ENCODE results near the gene IL31. TPM values are rescaled to one million over a fixed set of nuclear protein-coding genes. Genes with fewer than 3 reads are reported as not detected.

The IL31 gene
- total and polyA plus RNA-seq, 8 donors = not detected

DNA sequence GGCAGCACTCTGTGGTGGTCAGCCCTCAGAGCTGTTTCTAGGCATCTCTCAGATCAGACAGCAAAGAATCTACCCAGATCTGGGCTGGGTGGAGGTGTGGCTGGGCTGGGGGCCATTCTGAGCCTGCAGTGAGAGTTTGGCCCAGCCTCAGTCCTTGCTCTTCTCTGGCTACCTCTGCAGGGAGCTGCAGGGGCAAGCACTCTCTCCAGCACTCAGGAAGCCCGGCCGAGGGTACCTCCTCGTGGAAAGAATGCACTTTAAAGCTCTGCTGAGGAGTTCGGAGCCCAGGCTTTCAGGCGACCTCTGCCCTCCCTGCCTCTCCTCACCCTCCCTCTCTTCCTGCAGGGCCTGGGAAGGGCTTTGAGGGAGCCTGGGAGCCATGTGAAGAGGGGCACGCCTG, 31.2 kb downstream of the IL31 start:
- peaks cover 6 to 48% (median 41%) of the 10 kb centered on the region in 3 donors for H3K36me3 ChIP-seq
- H3K9me3 ChIP-seq = no peaks in the 10 kb centered on the region
- TF ChIP-seq, protein P1, sequence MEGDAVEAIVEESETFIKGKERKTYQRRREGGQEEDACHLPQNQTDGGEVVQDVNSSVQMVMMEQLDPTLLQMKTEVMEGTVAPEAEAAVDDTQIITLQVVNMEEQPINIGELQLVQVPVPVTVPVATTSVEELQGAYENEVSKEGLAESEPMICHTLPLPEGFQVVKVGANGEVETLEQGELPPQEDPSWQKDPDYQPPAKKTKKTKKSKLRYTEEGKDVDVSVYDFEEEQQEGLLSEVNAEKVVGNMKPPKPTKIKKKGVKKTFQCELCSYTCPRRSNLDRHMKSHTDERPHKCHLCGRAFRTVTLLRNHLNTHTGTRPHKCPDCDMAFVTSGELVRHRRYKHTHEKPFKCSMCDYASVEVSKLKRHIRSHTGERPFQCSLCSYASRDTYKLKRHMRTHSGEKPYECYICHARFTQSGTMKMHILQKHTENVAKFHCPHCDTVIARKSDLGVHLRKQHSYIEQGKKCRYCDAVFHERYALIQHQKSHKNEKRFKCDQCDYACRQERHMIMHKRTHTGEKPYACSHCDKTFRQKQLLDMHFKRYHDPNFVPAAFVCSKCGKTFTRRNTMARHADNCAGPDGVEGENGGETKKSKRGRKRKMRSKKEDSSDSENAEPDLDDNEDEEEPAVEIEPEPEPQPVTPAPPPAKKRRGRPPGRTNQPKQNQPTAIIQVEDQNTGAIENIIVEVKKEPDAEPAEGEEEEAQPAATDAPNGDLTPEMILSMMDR (IDR thresholded peaks at IDR 0.05) = no peak
- WGBS, 2 donors = 63 to 65% methylated on average over 6 of the region's 6 CpGs
- H3K27me3 ChIP-seq = no peaks in the 10 kb centered on the region
- FAIRE-seq = no peak
- H3K4me3 ChIP-seq = no peak overlapping the region
- no peak for ATAC-seq
- DNase-seq = no peak
- intact Hi-C loops (cut with DNase I) = no loop called here
- no peak overlapping the region for H3K27ac ChIP-seq
- H3K4me1 ChIP-seq = no peaks in the 10 kb centered on the region

DNA sequence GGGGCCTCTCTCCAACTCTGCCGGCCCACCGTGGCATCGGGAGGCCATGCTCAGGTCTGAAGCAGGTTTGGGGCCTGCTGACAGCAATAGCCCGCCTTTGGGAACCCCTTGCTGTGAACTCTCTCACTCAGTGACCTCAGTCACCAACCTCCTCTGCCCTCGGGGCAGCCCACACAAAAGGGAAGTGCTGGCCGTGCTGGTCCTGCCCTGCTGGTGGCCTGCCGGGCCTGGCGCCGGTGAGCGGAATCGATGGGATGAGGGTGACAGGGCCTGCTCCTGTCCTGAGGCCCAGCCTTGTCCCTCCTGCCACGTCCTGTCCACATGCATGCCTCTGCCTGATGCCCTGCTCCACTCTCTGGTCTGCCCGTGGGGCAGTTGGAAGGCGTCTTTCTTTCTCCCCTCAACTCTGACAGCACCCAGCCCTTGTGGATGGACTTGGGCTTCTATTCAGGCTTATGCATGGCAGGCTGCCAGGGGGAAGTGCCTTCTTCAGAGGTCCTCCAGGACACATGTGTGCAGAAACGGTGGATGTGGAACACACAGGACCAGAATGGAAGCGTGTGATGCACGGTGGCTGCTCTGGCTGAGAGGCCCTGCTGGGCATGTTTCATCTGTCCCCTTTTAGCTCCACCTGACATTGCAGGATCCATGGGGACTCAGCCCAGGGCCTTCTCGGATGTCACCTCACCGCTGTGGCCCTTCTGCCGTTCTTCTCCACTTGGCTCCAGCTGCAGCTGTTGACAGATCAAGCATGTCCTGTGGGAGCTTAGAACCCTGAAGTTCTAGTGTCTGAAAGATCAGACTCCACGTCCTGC, 31.9 kb downstream of the IL31 start:
- FAIRE-seq (no peak), ATAC-seq (no peak), DNase-seq (peak in 2 of 6 donors; percentile 45 to 65)
- Histone ChIP-seq H3K4me3 (no peak overlapping the region), H3K27me3 (no peaks in the 10 kb centered on the region), H3K4me1 (no peaks in the 10 kb centered on the region), H3K36me3 (peaks cover 6 to 51% (median 41%) of the 10 kb centered on the region in 3 donors), H3K9me3 (no peaks in the 10 kb centered on the region), H3K27ac (no peak overlapping the region)
- 87 to 89% methylated on average over 21 of the region's 21 CpGs for WGBS, 2 donors
- intact Hi-C loops (cut with DNase I) = no loop called here
- TF ChIP-seq, protein P1 (IDR thresholded peaks at IDR 0.05) = no peak

DNA sequence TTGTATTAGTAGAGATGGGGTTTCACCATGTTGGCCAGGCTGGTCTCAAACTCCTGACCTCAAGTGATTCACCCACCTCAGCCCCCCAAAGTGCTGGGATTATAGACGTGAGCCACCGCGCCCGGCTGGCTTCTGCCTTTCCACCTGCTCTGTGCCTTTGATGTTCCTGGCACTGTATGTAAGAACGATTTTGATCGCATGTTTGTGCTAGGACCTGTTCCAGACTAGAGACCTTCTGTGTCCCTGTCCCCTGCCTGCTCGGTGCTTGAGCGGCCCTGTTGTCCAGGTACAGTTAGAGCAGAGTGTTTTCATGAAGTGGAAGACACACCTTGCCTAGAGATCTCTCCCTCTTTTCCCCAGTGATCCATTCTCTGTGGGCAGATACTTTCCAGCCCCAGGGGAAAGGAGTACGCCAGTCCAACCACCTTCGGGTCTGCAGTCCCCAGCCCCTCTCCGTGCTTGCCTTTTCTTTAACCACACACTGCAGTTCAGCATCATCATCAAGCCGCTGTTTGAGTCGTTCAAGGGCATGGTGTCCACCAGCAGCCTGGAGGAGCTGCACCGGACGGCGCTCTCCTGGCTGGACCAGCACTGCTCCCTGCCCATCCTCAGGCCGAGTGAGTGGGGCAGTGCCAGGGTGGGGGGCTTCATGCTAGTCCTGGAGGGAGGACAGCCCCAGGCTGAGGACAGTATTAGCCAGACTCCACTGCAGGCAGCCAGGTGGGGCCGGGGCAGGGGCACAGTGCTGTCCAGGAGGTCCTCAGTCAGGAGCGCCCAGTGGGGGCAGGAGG, 33.4 kb downstream of the IL31 start:
- TF ChIP-seq, protein P1 (IDR thresholded peaks at IDR 0.05) = no peak
- peak in 1 of 6 donors; percentile 65 for DNase-seq
- peaks cover 6 to 51% (median 41%) of the 10 kb centered on the region in 3 donors for H3K36me3 ChIP-seq

DNA sequence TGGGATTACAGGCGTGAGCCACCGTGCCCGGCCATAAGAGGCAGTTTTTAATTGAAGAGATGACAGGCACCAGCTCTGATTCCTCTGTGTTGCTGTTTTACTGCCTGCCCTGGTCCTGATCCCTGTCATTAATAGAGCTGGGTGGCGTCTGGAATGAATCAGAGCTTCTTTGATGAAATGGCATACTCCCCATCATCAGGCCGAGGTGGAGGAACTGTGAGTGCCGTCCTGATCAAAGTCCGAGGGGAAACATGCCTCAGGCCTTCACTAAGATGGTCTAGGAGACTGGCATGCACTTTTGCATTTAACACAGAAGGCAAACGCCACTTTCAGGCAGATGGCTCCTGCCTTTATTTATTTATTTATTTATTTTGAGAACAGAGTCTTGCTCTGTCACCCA, 34.1 kb downstream of the IL31 start:
- H3K36me3 ChIP-seq = peaks cover 6 to 57% (median 47%) of the 10 kb centered on the region in 3 donors
- TF ChIP-seq, protein P1 (IDR thresholded peaks at IDR 0.05) = no peak
- H3K4me3 ChIP-seq = no peak overlapping the region
- no peaks in the 10 kb centered on the region for H3K9me3 ChIP-seq
- intact Hi-C loops (cut with DNase I) = no loop called here
- DNase-seq = no peak
- FAIRE-seq = no peak
- no peak for ATAC-seq
- no peak overlapping the region for H3K27ac ChIP-seq
- H3K4me1 ChIP-seq = no peaks in the 10 kb centered on the region
- 86 to 90% methylated on average over 8 of the region's 8 CpGs for WGBS, 2 donors
- H3K27me3 ChIP-seq = no peaks in the 10 kb centered on the region

More for the DNA sequence above, 33.4 kb downstream of the IL31 start:
- ATAC-seq = no peak
- intact Hi-C loops (cut with DNase I) = no loop called here
- WGBS, 2 donors = 91 to 93% methylated on average over 19 of the region's 19 CpGs
- no peak overlapping the region for H3K4me3 ChIP-seq
- no peaks in the 10 kb centered on the region for H3K9me3 ChIP-seq
- no peak overlapping the region for H3K27ac ChIP-seq
- no peaks in the 10 kb centered on the region for H3K4me1 ChIP-seq
- H3K27me3 ChIP-seq = no peaks in the 10 kb centered on the region
- no peak for FAIRE-seq

All from pancreas (tissue), 10 donors.